DMS114 treated with DMSO at 0.1 percent for 48 hours (cell line): ENCODE data around the gene PPIL6.
"Not testable (repeated sequence)": the region's sequence is repeated elsewhere in the genome, so short reads cannot be mapped to it uniquely, and the experiment has no call there.

ENCODE experiments used
- DNase-seq: peaks from one replicate; lab custom pipeline; 2025; ENCODE audit not compliant: unreplicated experiment; lab: John Stamatoyannopoulos, UW

The PPIL6 gene

DNA sequence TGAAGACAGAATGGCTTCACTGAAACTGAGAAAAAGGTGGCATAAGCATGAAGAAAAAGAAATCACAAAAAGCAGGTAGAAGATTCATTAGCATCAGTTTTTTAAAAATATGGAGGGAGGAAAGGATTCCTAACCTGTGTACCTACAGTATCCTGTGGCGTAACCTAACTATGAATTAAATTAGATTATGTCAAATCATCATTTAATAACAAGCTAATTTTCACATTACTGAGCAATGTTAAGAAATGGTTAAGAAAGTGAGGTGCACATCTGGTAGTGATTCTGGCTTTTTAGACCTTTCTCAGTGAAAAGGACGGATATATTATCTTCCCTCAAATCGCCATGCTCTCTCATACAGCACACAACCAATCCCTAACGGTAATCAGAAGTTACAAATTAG, 70.7 kb downstream of the PPIL6 start:
- DNase-seq, result no peak

GRCh38 chr6:109364382-109365078, 75.9 kb downstream of the PPIL6 start:
- not testable (repeated sequence) for DNase-seq

DNA sequence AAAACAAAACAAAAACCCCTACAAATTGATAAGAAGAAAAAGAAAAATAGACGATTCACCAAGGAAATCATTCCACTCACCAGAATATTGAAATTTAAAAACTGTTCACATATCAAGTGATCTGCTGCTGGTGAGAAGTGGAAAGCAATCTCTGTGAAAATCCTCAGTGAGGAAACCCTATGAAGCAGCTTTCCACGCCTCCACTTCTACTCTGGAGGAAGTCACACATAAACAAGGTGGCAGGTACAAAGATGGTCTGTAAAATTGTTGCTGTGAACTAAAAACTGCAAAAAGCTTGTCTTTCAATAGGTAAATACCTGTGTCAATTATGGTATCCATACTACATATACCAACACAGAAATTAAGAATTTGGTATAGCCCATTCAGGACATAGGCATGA, 76.7 kb downstream of the PPIL6 start:
- DNase-seq, result no peak

DNA sequence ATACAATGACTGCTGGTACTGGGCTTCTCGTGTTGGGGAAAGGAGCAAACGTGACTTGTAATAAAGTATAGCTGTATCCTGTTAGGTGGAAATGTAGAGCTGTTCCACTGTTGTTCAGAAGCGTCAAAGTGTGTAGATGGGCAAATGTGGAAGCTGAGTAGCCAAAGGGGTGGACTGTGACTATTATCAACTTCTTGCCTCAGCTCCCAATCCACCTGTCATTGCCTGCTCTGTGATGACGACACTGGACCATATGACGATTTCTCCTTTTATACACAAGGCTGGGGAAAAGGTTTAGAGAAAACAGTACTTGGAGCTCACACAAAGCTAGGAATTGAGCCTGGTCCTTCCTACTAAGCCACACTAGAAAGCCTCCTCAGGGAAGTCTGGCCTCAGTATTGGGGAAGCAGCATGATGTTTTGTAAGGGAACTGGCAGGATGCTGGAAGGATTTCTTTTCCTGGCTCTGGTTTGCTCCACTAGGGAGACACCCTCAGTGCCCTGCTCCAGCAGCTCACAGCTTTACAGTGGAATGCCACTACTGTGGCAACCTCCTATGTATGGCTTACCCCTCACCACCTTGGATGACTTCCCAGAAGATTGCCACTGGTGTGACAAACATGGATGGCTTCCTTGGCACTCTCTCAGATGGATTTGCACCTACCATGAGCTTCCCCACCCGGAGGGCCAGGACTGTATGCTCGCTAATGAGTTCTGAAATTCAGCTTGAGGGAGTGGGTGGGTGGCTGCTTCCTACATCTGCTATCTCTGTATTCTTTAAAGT, 78.1 kb downstream of the PPIL6 start:
- DNase-seq, result no peak

GRCh38 chr6:109360791-109361190, 79.6 kb downstream of the PPIL6 start:
- DNase-seq, result no peak

DNA sequence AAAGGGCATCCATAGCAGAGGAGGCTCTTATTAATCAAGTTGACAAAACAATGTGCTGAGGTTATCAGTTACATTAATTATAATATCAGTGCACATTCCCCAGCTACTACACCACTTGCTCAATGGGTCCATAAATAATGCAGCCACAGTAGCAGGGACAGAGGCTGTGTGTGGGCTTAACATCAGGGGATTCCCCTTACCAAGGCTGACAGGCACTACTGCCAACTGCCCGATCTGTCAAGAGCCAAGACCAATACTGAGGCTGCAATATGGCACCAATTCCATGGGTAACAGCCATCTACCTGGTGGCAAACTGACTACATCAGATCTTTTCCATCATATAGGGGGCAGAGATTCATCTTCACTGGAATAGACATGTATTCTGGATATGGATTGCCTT, 80.1 kb downstream of the PPIL6 start:
- DNase-seq, result no peak

- no peak for DNase-seq
Measured at GRCh38 chr6:109359248-109359647, 81.2 kb downstream of the PPIL6 start.

GRCh38 chr6:109358204-109358603, 82.2 kb downstream of the PPIL6 start:
- DNase-seq, result no peak

- no peak for DNase-seq
Measured at GRCh38 chr6:109356237-109356636, 84.2 kb downstream of the PPIL6 start.

- DNase-seq, result no peak
Measured at GRCh38 chr6:109351231-109352130, 88.9 kb downstream of the PPIL6 start.

DNA sequence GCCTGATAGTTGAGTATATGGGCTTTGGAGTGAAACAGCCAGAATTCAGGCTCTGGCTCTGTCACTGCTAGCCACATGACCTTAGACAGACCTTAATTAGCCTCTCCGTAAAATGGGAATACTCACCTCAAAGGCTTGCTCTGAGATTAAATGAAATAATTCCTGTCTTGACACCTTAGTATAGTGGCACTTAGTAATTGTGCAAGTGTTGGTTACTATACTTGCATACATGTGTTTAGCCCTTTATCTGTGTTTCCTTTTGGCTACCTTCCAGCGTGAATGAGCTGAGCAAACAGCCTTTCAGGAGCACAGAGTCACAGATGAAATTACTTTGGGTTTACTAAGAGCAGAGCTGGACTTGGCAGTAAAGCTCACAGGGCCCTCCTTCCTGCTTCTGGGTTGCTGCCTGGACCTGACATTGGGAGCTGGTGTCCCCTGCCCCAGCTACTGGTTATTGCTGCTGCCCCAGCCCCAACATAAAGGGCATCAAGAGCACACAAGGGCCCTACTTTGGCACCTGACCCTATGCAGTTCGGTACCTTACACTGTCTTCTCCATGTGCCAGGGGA, 90.9 kb downstream of the PPIL6 start:
- DNase-seq, result no peak

DNA sequence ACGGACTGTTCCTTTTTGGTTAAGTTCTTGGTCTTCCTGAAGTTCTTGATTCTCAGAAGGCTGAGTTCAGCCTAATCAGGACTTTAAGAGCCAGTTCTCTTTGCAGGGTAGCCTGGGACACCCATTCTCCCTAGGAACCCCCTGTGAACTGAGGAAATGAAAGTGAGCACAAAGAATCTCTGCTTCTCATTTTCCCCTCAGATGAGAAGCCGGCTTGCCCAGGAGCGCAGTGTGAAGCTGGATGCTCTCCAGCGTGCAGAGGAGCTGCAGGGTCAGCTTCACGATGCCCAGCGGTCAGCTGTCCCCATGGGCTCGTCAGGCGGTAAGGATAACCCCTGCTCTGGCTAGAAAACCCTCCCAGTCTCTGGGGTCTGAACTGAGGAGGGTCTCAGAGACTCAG, 92.2 kb downstream of the PPIL6 start:
- DNase-seq, result no peak

GRCh38 chr6:109347779-109348178, 92.6 kb downstream of the PPIL6 start:
- no peak for DNase-seq

DNA sequence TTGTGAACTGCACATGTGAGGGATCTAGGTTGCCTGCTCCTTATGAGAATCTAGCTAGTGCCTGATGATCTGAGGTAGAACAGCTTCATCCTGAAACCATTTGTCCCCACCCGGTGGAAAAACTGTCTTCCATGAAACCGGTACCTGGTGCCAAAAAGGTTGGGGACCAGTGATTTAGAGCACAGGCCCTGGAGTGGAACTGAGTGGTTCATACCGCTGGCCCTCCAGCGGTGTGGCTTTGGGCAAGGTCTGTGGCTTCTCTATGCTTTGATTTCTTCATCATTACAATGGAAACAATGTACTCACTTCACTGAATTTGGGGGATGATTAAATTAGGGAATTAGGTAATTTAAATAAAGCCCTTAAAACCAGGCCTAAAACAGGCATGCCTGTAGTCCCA, 94.4 kb downstream of the PPIL6 start:
- no peak for DNase-seq

DNA sequence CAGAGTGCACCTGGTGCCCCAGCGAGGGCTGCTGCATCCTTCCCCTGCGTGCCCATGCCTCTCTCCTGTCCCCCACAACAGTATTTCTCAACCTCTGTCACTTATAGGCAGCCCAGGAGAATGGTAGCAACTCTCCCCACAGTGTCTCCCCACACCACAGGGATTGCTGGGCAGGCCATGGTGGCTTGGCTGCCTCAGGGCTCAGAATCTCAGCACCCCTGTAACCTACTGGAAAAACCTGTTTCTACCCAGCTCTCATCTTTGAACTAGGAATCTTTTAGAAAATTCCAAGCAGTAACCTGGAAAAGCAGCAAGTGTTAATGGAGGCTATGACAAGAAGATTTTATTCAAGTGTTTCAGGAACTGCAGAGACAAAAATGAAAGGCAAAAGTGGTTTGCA, 96.2 kb downstream of the PPIL6 start:
- no peak for DNase-seq

GRCh38 chr6:109343518-109343917, 96.9 kb downstream of the PPIL6 start:
- DNase-seq, result no peak

- no peak for DNase-seq
Measured at GRCh38 chr6:109342911-109343310, 97.5 kb downstream of the PPIL6 start.

DNA sequence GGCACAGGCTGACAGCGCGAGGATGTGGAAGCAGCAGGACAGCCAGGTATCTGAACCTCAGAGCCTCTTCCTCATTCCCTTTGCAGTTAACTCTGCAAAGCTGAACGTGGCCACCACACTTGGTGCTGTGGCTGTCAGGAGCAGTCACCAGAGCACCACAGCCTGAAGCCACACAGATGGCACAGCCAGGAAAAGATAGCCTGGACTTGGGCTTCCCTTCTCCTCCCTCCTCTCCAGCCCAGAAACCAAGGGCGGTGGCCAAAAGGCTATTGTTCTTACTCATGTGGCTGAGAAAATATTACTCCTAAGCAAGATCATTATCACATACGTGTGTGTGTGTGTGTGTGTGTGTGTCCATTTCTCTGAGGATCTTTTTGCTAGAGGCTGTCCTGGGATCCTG, 97.9 kb downstream of the PPIL6 start:
- no peak for DNase-seq

- no peak for DNase-seq
Measured at GRCh38 chr6:109340811-109341210, 99.6 kb downstream of the PPIL6 start.
